AG09309 (cell line): ENCODE measurements around the gene FMN2.

Experiments
- DNase-seq: peaks from one replicate; pipeline ENCODE4 v3.0.0-alpha.2; 2010; ENCODE audit warnings: low read depth
- H3K4me3 ChIP-seq: 2 replicates; pipeline ENCODE4 v1.5.1; 2011; ENCODE audit warnings: mild to moderate bottlenecking, low read depth, low read length, moderate library complexity; ENCODE audit not compliant: control insufficient read depth
- CTCF ChIP-seq: IDR thresholded peaks from 2 replicates; pipeline ENCODE4 v1.5.1; 2011; ENCODE audit warnings: mild to moderate bottlenecking, low read depth, low read length, inconsistent platforms; ENCODE audit not compliant: insufficient read depth, control insufficient read depth; ENCODE audit errors: missing control alignments

The FMN2 gene

GRCh38 chr1:240145120-240145519 is 53.4 kb downstream of the FMN2 start:
- no peak for DNase-seq
- TF ChIP-seq CTCF: no peak

GRCh38 chr1:240148333-240148732 is 56.6 kb downstream of the FMN2 start:
- TF ChIP-seq CTCF: no peak

More at GRCh38 chr1:240145120-240145519, 53.4 kb downstream of the FMN2 start:
- no peak overlapping the region for H3K4me3 ChIP-seq

GRCh38 chr1:240149484-240150094 is 57.9 kb downstream of the FMN2 start:
- no peak overlapping the region for H3K4me3 ChIP-seq
- DNase-seq: no peak
- TF ChIP-seq CTCF: peak; percentile 55

More at GRCh38 chr1:240148333-240148732, 56.6 kb downstream of the FMN2 start:
- H3K4me3 ChIP-seq: no peak overlapping the region
- DNase-seq: no peak

- TF ChIP-seq CTCF: no peak
- DNase-seq: no peak
- no peak overlapping the region for H3K4me3 ChIP-seq
Measured at GRCh38 chr1:240151136-240151735, 59.6 kb downstream of the FMN2 start.

GRCh38 chr1:240152611-240153297 is 61.1 kb downstream of the FMN2 start:
- DNase-seq: no peak
- no peak overlapping the region for H3K4me3 ChIP-seq
- no peak for TF ChIP-seq CTCF

- no peak overlapping the region for H3K4me3 ChIP-seq
- no peak for TF ChIP-seq CTCF
- no peak for DNase-seq
Measured at GRCh38 chr1:240155605-240156004, 63.9 kb downstream of the FMN2 start.
